Parathyroid adenoma (tissue), 2 donors: Measurements from ENCODE around the gene CNOT1.

Source experiments
- H2AFZ ChIP-seq: fragments of 300-600 bp; sonication (generic); one replicate; pipeline ENCODE4 v1.7.0; 2017; ENCODE audit warnings: antibody characterized with exemption, mild to moderate bottlenecking
- H3K27ac ChIP-seq: fragments of 300-600 bp; sonication (generic); one replicate; pipeline ENCODE4 v1.7.0; 2017
- H3K27me3 ChIP-seq: fragments of 300-600 bp; sonication (generic); one replicate; pipeline ENCODE4 v1.7.0; 2017; ENCODE audit warnings: low read length; ENCODE audit not compliant: control insufficient read depth, insufficient read depth
- H3K36me3 ChIP-seq: fragments of 300-600 bp; sonication (generic); one replicate; pipeline ENCODE4 v1.7.0; 2017; ENCODE audit warnings: low read length; ENCODE audit not compliant: control insufficient read depth, insufficient read depth
- H3K4me1 ChIP-seq: fragments of 300-600 bp; sonication (generic); one replicate; pipeline ENCODE4 v1.7.0; 2017; ENCODE audit warnings: control low read depth
- H3K4me2 ChIP-seq: fragments of 300-600 bp; sonication (generic); one replicate; pipeline ENCODE4 v1.7.0; 2017; ENCODE audit warnings: low read length
- H3K4me3 ChIP-seq: fragments of 300-600 bp; sonication (generic); one replicate; pipeline ENCODE4 v1.7.0; 2017; ENCODE audit warnings: low read depth, low read length
- H3K79me2 ChIP-seq: fragments of 300-600 bp; sonication (generic); one replicate; pipeline ENCODE4 v1.7.0; 2017; ENCODE audit warnings: control low read depth
- H3K9ac ChIP-seq: fragments of 300-600 bp; sonication (generic); one replicate; pipeline ENCODE4 v1.7.0; 2017; ENCODE audit warnings: mild to moderate bottlenecking
- H3K9me3 ChIP-seq: fragments of 300-600 bp; sonication (generic); one replicate; pipeline ENCODE4 v1.7.0; 2017; ENCODE audit warnings: low read length; ENCODE audit not compliant: control insufficient read depth
- TF ChIP-seq, protein P1 (sequence below): fragments of 300-600 bp; sonication (generic); IDR thresholded peaks from one replicate; pipeline ENCODE4 v1.7.0; 2017; ENCODE audit warnings: antibody characterized with exemption, mild to moderate bottlenecking
- donor health status: primary hyperparathyroidism.

CNOT1 gene

DNA sequence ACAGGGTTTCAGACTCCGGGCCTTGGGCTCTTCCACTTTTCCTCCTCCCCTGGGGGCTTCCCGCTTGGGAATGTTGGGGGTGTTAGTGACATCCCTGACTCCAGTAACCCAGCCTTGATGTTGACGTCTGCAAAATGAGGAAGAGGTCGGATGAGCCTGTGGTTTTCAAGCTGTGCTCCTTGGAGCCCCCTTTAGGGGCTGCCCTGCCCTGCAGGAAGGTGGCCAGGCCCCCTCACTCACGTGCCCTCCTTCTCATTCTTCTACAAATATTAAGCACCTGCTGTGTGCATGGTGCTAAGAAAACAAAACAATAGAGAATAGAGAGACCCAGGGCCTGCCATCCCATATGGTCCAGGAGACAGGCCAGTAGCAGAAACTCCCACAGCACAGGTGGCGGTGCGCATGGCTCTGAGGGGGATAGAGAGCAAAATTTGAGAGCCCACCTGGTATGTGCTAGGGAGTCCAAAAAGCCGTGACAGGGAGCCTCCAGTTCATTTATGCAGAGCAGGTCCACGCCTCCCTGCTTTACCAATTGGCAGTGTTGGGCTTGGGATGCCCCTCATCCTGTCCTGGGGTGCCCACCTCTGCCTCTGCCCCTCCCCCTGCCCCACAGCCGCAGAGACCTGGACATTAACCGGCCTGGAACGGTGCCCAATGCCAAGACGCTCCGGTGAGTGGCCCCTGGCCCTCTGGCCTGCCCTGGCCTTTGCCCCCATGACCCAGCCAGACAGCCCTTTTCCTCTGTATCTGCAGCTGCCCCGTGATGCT is 122.2 kb downstream of the CNOT1 start:
- Histone ChIP-seq H3K27ac (no peak overlapping the region), H3K79me2 (no peaks in the 10 kb centered on the region), H3K4me3 (no peak overlapping the region), H3K4me1 (no peaks in the 10 kb centered on the region), H3K27me3 (no peaks in the 10 kb centered on the region), H3K9ac (no peak overlapping the region), H2AFZ (no peak overlapping the region), H3K36me3 (no peaks in the 10 kb centered on the region), H3K4me2 (no peak overlapping the region), H3K9me3 (no peaks in the 10 kb centered on the region)
- TF ChIP-seq, protein P1, sequence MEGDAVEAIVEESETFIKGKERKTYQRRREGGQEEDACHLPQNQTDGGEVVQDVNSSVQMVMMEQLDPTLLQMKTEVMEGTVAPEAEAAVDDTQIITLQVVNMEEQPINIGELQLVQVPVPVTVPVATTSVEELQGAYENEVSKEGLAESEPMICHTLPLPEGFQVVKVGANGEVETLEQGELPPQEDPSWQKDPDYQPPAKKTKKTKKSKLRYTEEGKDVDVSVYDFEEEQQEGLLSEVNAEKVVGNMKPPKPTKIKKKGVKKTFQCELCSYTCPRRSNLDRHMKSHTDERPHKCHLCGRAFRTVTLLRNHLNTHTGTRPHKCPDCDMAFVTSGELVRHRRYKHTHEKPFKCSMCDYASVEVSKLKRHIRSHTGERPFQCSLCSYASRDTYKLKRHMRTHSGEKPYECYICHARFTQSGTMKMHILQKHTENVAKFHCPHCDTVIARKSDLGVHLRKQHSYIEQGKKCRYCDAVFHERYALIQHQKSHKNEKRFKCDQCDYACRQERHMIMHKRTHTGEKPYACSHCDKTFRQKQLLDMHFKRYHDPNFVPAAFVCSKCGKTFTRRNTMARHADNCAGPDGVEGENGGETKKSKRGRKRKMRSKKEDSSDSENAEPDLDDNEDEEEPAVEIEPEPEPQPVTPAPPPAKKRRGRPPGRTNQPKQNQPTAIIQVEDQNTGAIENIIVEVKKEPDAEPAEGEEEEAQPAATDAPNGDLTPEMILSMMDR: no peak

DNA sequence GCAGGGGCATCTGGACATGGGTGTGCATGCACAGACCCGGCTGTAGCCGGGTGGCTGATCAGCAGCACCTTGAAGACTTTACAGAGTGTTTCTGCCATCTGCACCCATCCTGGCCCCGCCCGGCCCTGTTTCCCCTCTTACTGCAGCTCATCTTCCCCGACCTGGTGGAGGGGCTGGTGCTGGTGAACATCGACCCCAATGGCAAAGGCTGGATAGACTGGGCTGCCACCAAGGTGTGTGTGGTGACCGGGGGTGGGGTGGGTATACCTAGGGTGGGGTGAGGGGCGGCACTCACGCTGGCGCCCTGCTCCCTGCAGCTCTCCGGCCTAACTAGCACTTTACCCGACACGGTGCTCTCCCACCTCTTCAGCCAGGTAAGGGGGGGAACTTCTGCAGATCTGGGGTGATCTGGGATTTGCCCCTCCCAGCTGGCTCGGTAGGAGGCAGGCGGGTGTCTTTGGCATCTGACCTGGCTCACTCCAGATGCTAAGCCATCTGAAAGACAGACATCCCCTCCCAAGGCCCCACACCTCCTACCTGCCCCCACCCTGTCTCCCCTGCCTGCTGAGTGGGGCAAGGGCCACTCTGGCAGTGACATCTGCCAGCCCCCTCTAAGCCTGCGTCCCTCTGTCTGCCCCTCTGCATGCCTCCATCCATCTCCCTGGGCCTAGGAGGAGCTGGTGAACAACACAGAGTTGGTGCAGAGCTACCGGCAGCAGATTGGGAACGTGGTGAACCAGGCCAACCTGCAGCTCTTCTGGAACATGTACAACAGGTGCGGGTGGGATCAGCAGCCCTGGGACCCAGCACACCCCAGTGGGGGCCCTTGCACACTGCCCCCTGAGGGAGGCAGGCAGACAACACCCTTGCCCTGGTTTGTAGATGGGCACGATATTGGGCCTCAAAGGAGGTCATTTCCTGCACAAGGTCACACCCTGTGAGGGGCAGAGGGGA is 123.1 kb downstream of the CNOT1 start:
- Histone ChIP-seq H3K27me3 (no peaks in the 10 kb centered on the region), H3K36me3 (no peaks in the 10 kb centered on the region), H3K79me2 (no peaks in the 10 kb centered on the region), H3K9ac (no peak overlapping the region), H3K27ac (no peak overlapping the region), H3K9me3 (no peaks in the 10 kb centered on the region), H3K4me2 (no peak overlapping the region), H3K4me3 (no peak overlapping the region), H3K4me1 (no peaks in the 10 kb centered on the region), H2AFZ (no peak overlapping the region)
- TF ChIP-seq, protein P1: no peak

DNA sequence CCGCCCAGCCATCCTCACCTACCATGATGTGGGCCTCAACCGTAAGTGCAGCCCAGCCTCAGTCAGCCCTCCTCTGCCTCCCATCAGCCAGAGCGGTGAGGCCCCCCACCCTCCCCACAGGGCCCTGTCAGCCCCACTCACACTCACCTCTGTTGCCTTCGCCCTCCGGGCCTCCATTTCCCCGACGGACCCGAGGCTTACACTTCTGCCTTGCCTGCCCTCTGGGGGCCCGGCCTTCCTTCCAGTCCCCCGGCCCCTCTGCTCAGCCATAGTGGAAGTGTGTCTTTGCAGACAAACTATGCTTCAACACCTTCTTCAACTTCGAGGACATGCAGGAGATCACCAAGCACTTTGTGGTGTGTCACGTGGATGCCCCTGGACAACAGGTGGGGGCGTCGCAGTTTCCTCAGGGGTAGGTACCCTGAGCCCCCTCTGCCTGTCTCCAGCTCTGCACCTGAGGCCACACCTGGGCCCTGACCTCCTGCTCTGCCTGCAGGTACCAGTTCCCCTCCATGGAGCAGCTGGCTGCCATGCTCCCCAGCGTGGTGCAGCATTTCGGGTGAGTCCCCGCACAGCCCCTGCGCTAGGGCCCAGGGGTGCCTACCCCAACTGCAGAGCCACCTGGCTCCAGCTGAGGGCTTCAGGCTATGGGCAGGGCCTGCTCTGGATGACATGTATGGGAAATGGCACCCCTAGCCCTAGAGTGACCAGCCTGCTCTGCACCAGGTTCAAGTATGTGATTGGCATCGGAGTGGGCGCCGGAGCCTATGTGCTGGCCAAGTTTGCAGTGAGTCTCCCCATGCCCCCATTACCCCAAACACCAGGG is 125.5 kb downstream of the CNOT1 start:
- Histone ChIP-seq H3K4me1 (no peaks in the 10 kb centered on the region), H3K9ac (no peak overlapping the region), H3K36me3 (no peaks in the 10 kb centered on the region), H3K4me2 (no peak overlapping the region), H3K4me3 (no peak overlapping the region), H3K27me3 (no peaks in the 10 kb centered on the region), H3K27ac (no peak overlapping the region), H3K9me3 (no peaks in the 10 kb centered on the region), H3K79me2 (no peaks in the 10 kb centered on the region), H2AFZ (no peak overlapping the region)
- TF ChIP-seq, protein P1: no peak

DNA sequence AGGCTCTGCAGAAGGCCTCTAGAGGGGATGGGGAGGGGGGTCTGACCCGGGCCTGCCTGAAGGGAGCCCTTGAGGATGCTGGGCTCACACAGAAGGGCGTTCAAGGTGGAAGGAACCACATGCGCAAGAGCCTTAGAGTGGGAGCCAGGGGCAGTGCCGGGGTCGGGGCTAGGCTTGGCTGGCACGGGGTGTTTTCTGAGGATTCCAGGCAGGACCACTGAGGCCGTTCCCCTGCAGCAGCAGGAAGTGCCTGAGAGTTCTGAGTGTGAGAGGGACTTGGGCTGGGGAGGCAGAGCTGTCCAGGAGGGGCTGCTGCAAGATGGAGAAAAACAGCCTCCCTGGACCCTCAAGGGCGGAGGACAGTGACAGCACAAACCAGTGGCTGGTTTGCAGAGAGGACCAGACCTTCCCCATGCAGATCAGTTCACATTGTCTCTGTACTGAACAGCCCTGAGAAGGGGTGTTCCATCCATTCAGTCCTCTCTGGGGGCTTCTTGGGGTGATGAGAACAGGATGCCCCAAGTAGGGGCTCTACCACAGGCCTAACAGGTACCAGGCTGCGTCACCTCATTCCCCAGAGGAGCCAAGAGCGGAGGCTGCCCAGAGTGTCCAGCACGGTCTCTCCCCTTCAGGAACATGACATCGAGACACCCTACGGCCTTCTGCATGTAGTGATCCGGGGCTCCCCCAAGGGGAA is 126.3 kb downstream of the CNOT1 start:
- H3K4me1 ChIP-seq: no peaks in the 10 kb centered on the region
- no peaks in the 10 kb centered on the region for H3K9me3 ChIP-seq
- no peak overlapping the region for H3K4me2 ChIP-seq
- no peaks in the 10 kb centered on the region for H3K27me3 ChIP-seq
- H3K4me3 ChIP-seq: no peak overlapping the region
- H3K9ac ChIP-seq: no peak overlapping the region
- no peaks in the 10 kb centered on the region for H3K79me2 ChIP-seq
- no peak overlapping the region for H2AFZ ChIP-seq
- H3K27ac ChIP-seq: no peak overlapping the region
- no peaks in the 10 kb centered on the region for H3K36me3 ChIP-seq
- TF ChIP-seq, protein P1: no peak
